Measurements from ENCODE around the gene DOCK2.
"Not testable (repeated sequence)": the region's sequence is repeated elsewhere in the genome, so short reads cannot be mapped to it uniquely, and the experiment has no call there.

The DOCK2 gene

GRCh38 chr5:169637085-169637548 lies at the start of gene DOCK2:
Gene DOCK2 (plus strand): TSS chr5:169637275. CDS start chr5:169637327, 52 bp downstream.
- peak; percentile 41 for DNase-seq (ENCODE audit: low read depth, low spot score)

GRCh38 chr5:169590602-169591001 lies 46.5 kb upstream of the DOCK2 start:
- DNase-seq (ENCODE audit: low read depth, low spot score): no peak

GRCh38 chr5:169591636-169592035 lies 45.4 kb upstream of the DOCK2 start:
- DNase-seq (ENCODE audit: low read depth, low spot score): no peak

- DNase-seq (ENCODE audit: low read depth, low spot score): no peak
Observed at GRCh38 chr5:169592937-169593650, 44.0 kb upstream of the DOCK2 start.

- DNase-seq (ENCODE audit: low read depth, low spot score): no peak
Observed at GRCh38 chr5:169595172-169595820, 41.8 kb upstream of the DOCK2 start.

GRCh38 chr5:169599451-169599850 lies 37.6 kb upstream of the DOCK2 start:
- DNase-seq (ENCODE audit: low read depth, low spot score): no peak

- no peak for DNase-seq (ENCODE audit: low read depth, low spot score)
Observed at GRCh38 chr5:169602535-169602934, 34.5 kb upstream of the DOCK2 start.

GRCh38 chr5:169606279-169606678 lies 30.8 kb upstream of the DOCK2 start:
- DNase-seq (ENCODE audit: low read depth, low spot score): no peak

GRCh38 chr5:169607882-169608281 lies 29.2 kb upstream of the DOCK2 start:
- no peak for DNase-seq (ENCODE audit: low read depth, low spot score)

GRCh38 chr5:169609716-169610115 lies 27.4 kb upstream of the DOCK2 start:
- no peak for DNase-seq (ENCODE audit: low read depth, low spot score)

- DNase-seq (ENCODE audit: low read depth, low spot score): no peak
Observed at GRCh38 chr5:169610606-169611005, 26.5 kb upstream of the DOCK2 start.

GRCh38 chr5:169615561-169615960 lies 21.5 kb upstream of the DOCK2 start:
- no peak for DNase-seq (ENCODE audit: low read depth, low spot score)

GRCh38 chr5:169624307-169624706 lies 12.8 kb upstream of the DOCK2 start:
- not testable (repeated sequence) for DNase-seq (ENCODE audit: low read depth, low spot score)

- DNase-seq (ENCODE audit: low read depth, low spot score): no peak
Observed at GRCh38 chr5:169626779-169627178, 10.3 kb upstream of the DOCK2 start.

GRCh38 chr5:169627551-169627950 lies 9.5 kb upstream of the DOCK2 start:
- DNase-seq (ENCODE audit: low read depth, low spot score): no peak

GRCh38 chr5:169628892-169629291 lies 8.2 kb upstream of the DOCK2 start:
- DNase-seq (ENCODE audit: low read depth, low spot score): no peak

- no peak for DNase-seq (ENCODE audit: low read depth, low spot score)
Observed at GRCh38 chr5:169629847-169630548, 7.1 kb upstream of the DOCK2 start.

GRCh38 chr5:169631360-169631759 lies 5.7 kb upstream of the DOCK2 start:
- DNase-seq (ENCODE audit: low read depth, low spot score): no peak

GRCh38 chr5:169632946-169633345 lies 4.1 kb upstream of the DOCK2 start:
- no peak for DNase-seq (ENCODE audit: low read depth, low spot score)

- DNase-seq (ENCODE audit: low read depth, low spot score): no peak
Observed at GRCh38 chr5:169634606-169635005, 2.5 kb upstream of the DOCK2 start.

- no peak for DNase-seq (ENCODE audit: low read depth, low spot score)
Observed at GRCh38 chr5:169635936-169636335, 1.1 kb upstream of the DOCK2 start.

- no peak for DNase-seq (ENCODE audit: low read depth, low spot score)
Observed at GRCh38 chr5:169636477-169637084, 494 bp upstream of the DOCK2 start.
